Tibial artery (tissue), 4 donors: ENCODE results near the gene KHK.

ENCODE experiments used
- DNase-seq, 2 donors: peaks; one replicate each; pipeline ENCODE4 v3.0.0-alpha.2; 2019
- H3K27ac ChIP-seq, 2 donors: fragments of 200-600 bp; sonication (generic) in 1 of 2; 1 replicate in 1 of 2; 2 replicates in 1 of 2; pipeline ENCODE4 v1.5.1; 2018 to 2019; ENCODE audit warnings: mild to moderate bottlenecking in 1 of 2
- H3K27me3 ChIP-seq, 2 donors: fragments of 200-600 bp; sonication (generic) in 1 of 2; one replicate each; pipeline versions ENCODE4 v1.5.1 to v1.6.0; 2016 to 2019
- H3K36me3 ChIP-seq, 3 donors: fragments of 200-600 bp; sonication (generic) in 2 of 3; one replicate each; pipeline ENCODE4 v1.5.1; 2016 to 2019; ENCODE audit warnings: mild to moderate bottlenecking in 2 of 3
- H3K4me1 ChIP-seq, 4 donors: fragments of 200-600 bp; sonication (generic) in 2 of 4; 1 replicate in 3 of 4; 2 replicates in 1 of 4; pipeline ENCODE4 v1.5.1; 2016 to 2019
- H3K4me3 ChIP-seq, 2 donors: fragments of 200-600 bp; sonication (generic) in 1 of 2; 1 replicate in 1 of 2; 2 replicates in 1 of 2; pipeline ENCODE4 v1.5.1; 2018 to 2019; ENCODE audit warnings: mild to moderate bottlenecking in 2 of 2
- H3K9me3 ChIP-seq, 3 donors: fragments of 200-600 bp; sonication (generic) in 1 of 3; one replicate each; pipeline ENCODE4 v1.5.1; 2016 to 2019
- CTCF ChIP-seq, 2 experiments: fragments of 200-600 bp in 1 of 2; fragments of 450-650 bp in 1 of 2; IDR thresholded peaks; one replicate each; pipeline ENCODE4 v1.5.1; 2017 to 2019; ENCODE audit warnings: antibody characterized with exemption in 2 of 2, mild to moderate bottlenecking in 1 of 2, moderate library complexity in 1 of 2
- intact Hi-C: fragments of 100-400 bp; cut with DNase I; formaldehyde crosslinking; loops from one replicate; pipeline ENCODE4 v1.15.0; 2023; ENCODE audit warnings: low total_unique reads

Gene KHK

DNA sequence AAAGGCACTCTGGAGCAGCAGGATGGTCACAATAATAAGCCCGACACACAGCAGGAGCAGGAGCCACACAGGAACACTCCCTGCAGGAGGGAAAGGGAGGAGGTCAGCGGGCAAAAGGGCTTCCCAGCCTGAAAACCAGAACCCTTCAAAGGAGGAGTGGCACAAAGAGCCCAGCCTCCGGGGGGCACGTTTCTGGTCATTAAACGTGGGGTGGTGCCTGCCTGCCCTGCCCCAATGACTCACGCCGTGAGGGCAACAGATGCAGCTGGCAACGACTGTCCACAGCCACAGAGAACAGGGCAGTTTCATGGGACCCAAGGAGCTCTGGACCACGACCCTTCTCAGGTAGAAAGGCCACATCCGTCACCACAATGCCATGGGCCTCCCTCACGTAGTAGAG is 44.9 kb downstream of the KHK start:
- intact Hi-C loops: loop anchor here (10.0 kb wide), 1 partner anchor 83 kb away; the partner anchor contains the start of genes ATRAID, CAD and SLC5A6
- no peaks in the 10 kb centered on the region for H3K27me3 ChIP-seq
- peaks cover 13 to 35% (median 29%) of the 10 kb centered on the region in 3 donors for H3K36me3 ChIP-seq
- DNase-seq: no peak
- peaks cover 0 to 21% (median 19%) of the 10 kb centered on the region in 4 donors for H3K4me1 ChIP-seq
- no peak overlapping the region for H3K27ac ChIP-seq
- TF ChIP-seq CTCF (IDR thresholded peaks at IDR 0.05): no peak
- H3K9me3 ChIP-seq: no peaks in the 10 kb centered on the region
- H3K4me3 ChIP-seq: no peak overlapping the region

DNA sequence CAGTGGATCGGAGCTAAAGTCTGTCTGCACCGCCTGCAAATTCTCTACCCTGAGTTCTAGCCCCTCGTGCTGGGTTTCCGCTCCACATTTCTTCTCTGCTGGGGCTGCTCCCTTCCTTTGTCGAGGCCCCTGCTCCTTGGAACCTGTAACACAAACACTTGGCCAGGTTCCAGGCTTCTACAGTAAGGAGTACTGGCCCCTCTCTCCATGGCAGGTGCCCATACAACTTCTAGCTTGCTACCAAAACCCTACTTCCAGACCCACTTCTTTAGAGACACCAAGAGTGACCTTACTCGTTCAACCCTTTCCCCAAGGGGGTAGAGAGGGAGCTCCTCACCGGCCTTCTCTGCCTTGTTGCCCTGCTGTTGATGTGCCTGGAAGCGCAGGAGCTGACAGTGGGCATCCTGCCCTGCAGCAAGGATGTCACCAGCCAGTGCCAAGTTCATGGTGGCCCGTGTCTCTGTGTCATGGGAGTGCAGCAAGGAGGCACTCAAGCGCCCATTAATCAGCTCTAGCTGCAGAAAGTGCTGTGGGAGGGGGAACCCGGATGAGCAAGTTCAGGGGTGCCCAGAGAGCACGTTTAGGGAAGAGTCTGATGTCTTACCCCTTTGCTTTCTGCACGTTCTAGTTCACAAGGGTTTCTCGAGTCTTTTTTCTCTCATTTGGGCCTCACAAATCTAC is 46.8 kb downstream of the KHK start:
- no peaks in the 10 kb centered on the region for H3K9me3 ChIP-seq
- H3K36me3 ChIP-seq: peaks cover 13 to 35% (median 29%) of the 10 kb centered on the region in 3 donors
- no peak for DNase-seq
- no peak for TF ChIP-seq CTCF (IDR thresholded peaks at IDR 0.05)
- H3K4me1 ChIP-seq: peaks cover 0 to 21% (median 19%) of the 10 kb centered on the region in 4 donors
- H3K27me3 ChIP-seq: no peaks in the 10 kb centered on the region
- H3K27ac ChIP-seq: peak overlapping the region in 1 of 2 donors; percentile 90
- H3K4me3 ChIP-seq: peak overlapping the region; percentile 68 to 80
- intact Hi-C loops: loop anchor here (10.0 kb wide), 1 partner anchor 81 kb away; the partner anchor contains the start of genes ATRAID, CAD and SLC5A6

GRCh38 chr2:27133905-27134780 is 47.6 kb downstream of the KHK start, which contains the start of gene PREB:
TSS of gene PREB (minus strand) at chr2:27134636. CDS start at chr2:27134421, 215 bp downstream.
- peak in 1 of 2 experiments; percentile 7 for TF ChIP-seq CTCF (IDR thresholded peaks at IDR 0.05)
- Histone ChIP-seq H3K27me3 (no peaks in the 10 kb centered on the region), H3K9me3 (no peaks in the 10 kb centered on the region), H3K36me3 (peaks cover 13 to 35% (median 29%) of the 10 kb centered on the region in 3 donors), H3K4me1 (peaks cover 0 to 21% (median 19%) of the 10 kb centered on the region in 4 donors), H3K27ac (peak within 1 kb of the TSS; percentile 83 to 90), H3K4me3 (peak within 1 kb of the TSS; percentile 68 to 80)
- intact Hi-C loops: loop anchor here (10.0 kb wide), 1 partner anchor 81 kb away; the partner anchor contains the start of genes ATRAID, CAD and SLC5A6
- peak; percentile 93 to 97 for DNase-seq

DNA sequence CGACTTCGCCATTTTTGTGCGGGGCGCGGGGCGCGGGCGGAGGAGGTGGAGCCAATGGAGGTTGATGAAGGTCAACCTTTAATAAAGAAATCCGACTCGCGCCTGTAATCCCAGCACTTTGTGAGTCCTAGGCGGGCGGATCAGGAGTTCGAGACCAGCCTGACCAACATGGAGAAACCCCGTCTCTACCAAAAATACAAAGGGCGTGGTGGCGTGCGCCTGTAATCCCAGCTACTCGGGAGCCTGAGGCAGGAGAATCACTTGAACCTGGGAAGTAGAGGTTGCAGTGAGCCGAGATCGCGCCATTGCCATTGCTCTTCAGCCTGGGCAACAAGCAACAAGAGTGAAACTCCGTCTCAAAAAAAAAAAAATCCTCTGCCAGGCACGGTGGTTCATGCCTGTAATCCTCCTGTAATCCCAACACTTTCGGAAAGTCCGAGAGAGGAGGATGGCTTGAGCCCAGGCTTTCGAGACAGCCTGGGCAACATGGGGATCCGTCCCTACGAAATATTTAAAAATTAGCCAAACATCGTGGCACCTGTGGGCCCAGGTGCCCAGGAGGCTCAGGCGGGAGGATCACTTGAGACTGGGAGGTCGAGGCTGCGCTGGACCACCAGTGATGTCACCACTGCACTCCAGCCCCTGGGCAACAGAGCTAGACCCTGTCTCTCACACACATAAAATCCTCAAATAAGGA is 48.4 kb downstream of the KHK start:
- H3K36me3 ChIP-seq: peaks cover 13 to 29% (median 27%) of the 10 kb centered on the region in 3 donors
- peak overlapping the region; percentile 83 to 90 for H3K27ac ChIP-seq
- H3K4me1 ChIP-seq: peaks cover 0 to 21% (median 19%) of the 10 kb centered on the region in 4 donors
- TF ChIP-seq CTCF (IDR thresholded peaks at IDR 0.05): no peak
- DNase-seq: no peak
- H3K27me3 ChIP-seq: no peaks in the 10 kb centered on the region
- no peaks in the 10 kb centered on the region for H3K9me3 ChIP-seq
- H3K4me3 ChIP-seq: peak overlapping the region; percentile 68 to 80
- intact Hi-C loops: loop anchor here (10.0 kb wide), 1 partner anchor 80 kb away; the partner anchor contains the start of genes ATRAID, CAD and SLC5A6

GRCh38 chr2:27135478-27135955 is 48.9 kb downstream of the KHK start:
- no peak overlapping the region for H3K27ac ChIP-seq
- TF ChIP-seq CTCF (IDR thresholded peaks at IDR 0.05): no peak

More at GRCh38 chr2:27135478-27135955, 48.9 kb downstream of the KHK start:
- H3K9me3 ChIP-seq: no peaks in the 10 kb centered on the region
- no peak overlapping the region for H3K4me3 ChIP-seq
- no peak for DNase-seq
- intact Hi-C loops: loop anchor here (10.0 kb wide), 1 partner anchor 79 kb away; the partner anchor contains the start of genes ATRAID, CAD and SLC5A6
- H3K4me1 ChIP-seq: peaks cover 0 to 21% (median 19%) of the 10 kb centered on the region in 4 donors
- H3K27me3 ChIP-seq: no peaks in the 10 kb centered on the region
- H3K36me3 ChIP-seq: peaks cover 10 to 23% (median 22%) of the 10 kb centered on the region in 3 donors
